HL-60 (cell line): ENCODE results near the gene NCEH1.
A peak's percentile ranks its signal among the peaks of the same experiment; 100 is the strongest.
"Not testable (repeated sequence)": the region's sequence is repeated elsewhere in the genome, so short reads cannot be mapped to it uniquely, and the experiment has no call there.

Experiments
- DNase-seq, 2 experiments: peaks; one replicate each; pipeline ENCODE4 v3.0.0-alpha.2; 2010 to 2020; ENCODE audit warnings: low read depth in 1 of 2, low spot score in 1 of 2
- H3K27ac ChIP-seq: fragments of 250-450 bp; sonication (Bioruptor Pico); replicated peaks from 2 replicates; pipeline ENCODE4 v1.5.1; 2020; ENCODE audit warnings: mild to moderate bottlenecking, moderate library complexity
- H3K27me3 ChIP-seq: fragments of 250-450 bp; sonication (Bioruptor Pico); 2 replicates; pipeline ENCODE4 v1.5.1; 2021; ENCODE audit warnings: mild to moderate bottlenecking, moderate library complexity; ENCODE audit not compliant: insufficient read depth, poor library complexity, severe bottlenecking
- H3K4me3 ChIP-seq: replicated peaks from 2 replicates; pipeline ENCODE4 v1.5.1; 2011; ENCODE audit warnings: mild to moderate bottlenecking, control low read depth, low read length; ENCODE audit not compliant: insufficient read depth
- GABPA ChIP-seq: IDR thresholded peaks from 2 replicates; pipeline ENCODE4 v1.6.1; 2012; ENCODE audit warnings: low read depth
- POLR2AphosphoS5 ChIP-seq: IDR thresholded peaks from 2 replicates; pipeline ENCODE4 v1.6.1; 2012; ENCODE audit warnings: low read depth
- SPI1 ChIP-seq: IDR thresholded peaks from 2 replicates; pipeline ENCODE4 v1.6.1; 2012; ENCODE audit warnings: low read depth, mild to moderate bottlenecking, borderline replicate concordance
- TF ChIP-seq, protein P1 (sequence below): IDR thresholded peaks from one replicate; pipeline ENCODE4 v1.5.1; 2011; ENCODE audit warnings: low read length, control low read depth, inconsistent platforms; ENCODE audit not compliant: insufficient read depth
- TF ChIP-seq, protein P2 (sequence below): IDR thresholded peaks from 2 replicates; pipeline ENCODE4 v1.6.1; 2012; ENCODE audit warnings: low read depth; ENCODE audit not compliant: insufficient replicate concordance

NCEH1 gene

DNA sequence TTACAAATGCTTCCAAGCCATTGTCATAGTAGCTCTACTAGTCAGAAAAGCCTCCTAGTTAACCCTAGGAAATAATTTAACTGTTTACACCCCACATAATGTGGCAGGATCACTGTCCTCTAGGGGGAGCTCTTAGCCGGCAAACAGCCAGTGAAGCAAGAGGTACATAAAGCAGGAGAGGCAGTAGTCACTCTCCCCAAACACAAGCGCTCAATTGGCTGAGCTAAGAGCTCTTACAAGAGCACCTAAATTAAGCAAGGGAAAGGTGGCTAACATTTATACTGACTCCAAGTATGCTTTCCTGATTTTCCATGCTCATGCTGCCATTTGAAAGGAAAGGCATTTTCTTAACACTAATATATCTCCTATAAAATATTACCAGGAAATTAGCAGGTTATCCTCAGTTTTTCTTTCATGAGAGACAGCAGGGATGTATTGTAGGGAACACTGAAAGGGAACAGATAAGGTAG is 37.6 kb downstream of the NCEH1 start:
- H3K27me3 ChIP-seq = no peaks in the 10 kb centered on the region
- no peak overlapping the region for H3K4me3 ChIP-seq
- H3K27ac ChIP-seq = no peak overlapping the region
- peak in 1 of 2 experiments; percentile 88 for DNase-seq
- TF ChIP-seq, protein P1, sequence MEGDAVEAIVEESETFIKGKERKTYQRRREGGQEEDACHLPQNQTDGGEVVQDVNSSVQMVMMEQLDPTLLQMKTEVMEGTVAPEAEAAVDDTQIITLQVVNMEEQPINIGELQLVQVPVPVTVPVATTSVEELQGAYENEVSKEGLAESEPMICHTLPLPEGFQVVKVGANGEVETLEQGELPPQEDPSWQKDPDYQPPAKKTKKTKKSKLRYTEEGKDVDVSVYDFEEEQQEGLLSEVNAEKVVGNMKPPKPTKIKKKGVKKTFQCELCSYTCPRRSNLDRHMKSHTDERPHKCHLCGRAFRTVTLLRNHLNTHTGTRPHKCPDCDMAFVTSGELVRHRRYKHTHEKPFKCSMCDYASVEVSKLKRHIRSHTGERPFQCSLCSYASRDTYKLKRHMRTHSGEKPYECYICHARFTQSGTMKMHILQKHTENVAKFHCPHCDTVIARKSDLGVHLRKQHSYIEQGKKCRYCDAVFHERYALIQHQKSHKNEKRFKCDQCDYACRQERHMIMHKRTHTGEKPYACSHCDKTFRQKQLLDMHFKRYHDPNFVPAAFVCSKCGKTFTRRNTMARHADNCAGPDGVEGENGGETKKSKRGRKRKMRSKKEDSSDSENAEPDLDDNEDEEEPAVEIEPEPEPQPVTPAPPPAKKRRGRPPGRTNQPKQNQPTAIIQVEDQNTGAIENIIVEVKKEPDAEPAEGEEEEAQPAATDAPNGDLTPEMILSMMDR = peak; percentile 73
- TF ChIP-seq SPI1 = no peak

DNA sequence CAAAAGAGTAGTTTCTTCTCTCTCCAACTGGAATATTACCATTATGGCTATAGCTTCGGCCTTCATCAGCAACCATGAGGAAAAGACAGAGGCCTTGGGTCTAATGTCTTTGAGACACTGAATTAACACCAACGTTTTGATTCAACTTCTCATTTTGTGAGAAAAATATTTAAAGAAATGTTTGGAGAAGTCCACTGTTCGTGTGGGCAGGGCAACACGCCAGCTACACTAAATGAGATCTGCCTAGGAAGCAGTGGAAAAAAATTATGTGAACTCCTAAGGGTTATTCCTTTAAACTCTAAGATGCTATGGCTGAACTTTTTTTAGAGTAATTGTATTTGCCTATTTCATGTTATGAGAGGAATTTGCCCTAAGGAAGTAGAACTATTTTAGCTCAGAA is 41.8 kb downstream of the NCEH1 start:
- H3K27ac ChIP-seq = no peak overlapping the region
- TF ChIP-seq GABPA = no peak
- TF ChIP-seq POLR2AphosphoS5 = no peak
- TF ChIP-seq SPI1 = no peak
- TF ChIP-seq, protein P1 = no peak
- TF ChIP-seq, protein P2, sequence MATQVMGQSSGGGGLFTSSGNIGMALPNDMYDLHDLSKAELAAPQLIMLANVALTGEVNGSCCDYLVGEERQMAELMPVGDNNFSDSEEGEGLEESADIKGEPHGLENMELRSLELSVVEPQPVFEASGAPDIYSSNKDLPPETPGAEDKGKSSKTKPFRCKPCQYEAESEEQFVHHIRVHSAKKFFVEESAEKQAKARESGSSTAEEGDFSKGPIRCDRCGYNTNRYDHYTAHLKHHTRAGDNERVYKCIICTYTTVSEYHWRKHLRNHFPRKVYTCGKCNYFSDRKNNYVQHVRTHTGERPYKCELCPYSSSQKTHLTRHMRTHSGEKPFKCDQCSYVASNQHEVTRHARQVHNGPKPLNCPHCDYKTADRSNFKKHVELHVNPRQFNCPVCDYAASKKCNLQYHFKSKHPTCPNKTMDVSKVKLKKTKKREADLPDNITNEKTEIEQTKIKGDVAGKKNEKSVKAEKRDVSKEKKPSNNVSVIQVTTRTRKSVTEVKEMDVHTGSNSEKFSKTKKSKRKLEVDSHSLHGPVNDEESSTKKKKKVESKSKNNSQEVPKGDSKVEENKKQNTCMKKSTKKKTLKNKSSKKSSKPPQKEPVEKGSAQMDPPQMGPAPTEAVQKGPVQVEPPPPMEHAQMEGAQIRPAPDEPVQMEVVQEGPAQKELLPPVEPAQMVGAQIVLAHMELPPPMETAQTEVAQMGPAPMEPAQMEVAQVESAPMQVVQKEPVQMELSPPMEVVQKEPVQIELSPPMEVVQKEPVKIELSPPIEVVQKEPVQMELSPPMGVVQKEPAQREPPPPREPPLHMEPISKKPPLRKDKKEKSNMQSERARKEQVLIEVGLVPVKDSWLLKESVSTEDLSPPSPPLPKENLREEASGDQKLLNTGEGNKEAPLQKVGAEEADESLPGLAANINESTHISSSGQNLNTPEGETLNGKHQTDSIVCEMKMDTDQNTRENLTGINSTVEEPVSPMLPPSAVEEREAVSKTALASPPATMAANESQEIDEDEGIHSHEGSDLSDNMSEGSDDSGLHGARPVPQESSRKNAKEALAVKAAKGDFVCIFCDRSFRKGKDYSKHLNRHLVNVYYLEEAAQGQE = no peak
- no peaks in the 10 kb centered on the region for H3K27me3 ChIP-seq
- H3K4me3 ChIP-seq = no peak overlapping the region
- DNase-seq = no peak

DNA sequence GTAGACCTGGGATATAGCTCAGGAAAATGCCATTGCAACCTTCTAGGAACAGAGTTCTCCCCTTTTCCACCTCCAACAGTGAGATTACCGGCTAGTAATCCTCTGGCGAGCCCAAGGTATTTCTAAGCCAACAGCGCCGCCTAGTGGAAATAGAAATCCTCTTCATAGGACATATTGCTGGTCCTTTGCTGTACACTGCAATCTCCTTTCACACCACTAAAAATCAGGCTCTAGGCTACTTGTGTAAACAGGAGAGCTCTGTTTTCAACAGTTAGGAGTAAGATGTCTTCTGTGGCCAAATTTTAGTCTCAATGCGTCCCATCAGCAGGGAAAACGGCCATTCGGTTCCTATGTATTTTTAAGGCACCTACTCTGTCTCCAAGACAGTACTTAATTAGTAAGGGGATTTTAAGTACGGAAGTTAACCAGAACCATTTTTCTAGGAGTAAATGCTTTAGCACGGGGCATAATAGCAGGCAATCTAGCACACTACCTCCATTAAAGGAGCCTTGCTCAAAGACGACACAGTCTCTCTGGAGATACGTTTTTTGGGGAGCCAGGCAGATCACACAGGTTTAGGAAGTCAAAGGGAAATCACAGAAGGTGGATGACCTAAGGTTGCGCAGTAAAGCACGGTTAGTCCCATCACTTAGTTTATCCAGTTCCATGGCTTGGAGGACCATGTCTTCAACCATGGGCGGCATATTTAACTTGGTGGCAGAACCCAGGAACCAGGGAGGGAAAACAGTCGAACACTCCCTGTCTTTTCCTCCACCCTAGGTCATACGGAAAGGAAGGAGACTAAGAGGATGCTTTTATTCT is 43.8 kb downstream of the NCEH1 start:
- Histone ChIP-seq H3K27me3 (no peaks in the 10 kb centered on the region), H3K4me3 (no peak overlapping the region), H3K27ac (no peak overlapping the region)
- DNase-seq = peak; percentile 56 to 85
- TF ChIP-seq SPI1 = no peak
- TF ChIP-seq, protein P1 = peak; percentile 90

DNA sequence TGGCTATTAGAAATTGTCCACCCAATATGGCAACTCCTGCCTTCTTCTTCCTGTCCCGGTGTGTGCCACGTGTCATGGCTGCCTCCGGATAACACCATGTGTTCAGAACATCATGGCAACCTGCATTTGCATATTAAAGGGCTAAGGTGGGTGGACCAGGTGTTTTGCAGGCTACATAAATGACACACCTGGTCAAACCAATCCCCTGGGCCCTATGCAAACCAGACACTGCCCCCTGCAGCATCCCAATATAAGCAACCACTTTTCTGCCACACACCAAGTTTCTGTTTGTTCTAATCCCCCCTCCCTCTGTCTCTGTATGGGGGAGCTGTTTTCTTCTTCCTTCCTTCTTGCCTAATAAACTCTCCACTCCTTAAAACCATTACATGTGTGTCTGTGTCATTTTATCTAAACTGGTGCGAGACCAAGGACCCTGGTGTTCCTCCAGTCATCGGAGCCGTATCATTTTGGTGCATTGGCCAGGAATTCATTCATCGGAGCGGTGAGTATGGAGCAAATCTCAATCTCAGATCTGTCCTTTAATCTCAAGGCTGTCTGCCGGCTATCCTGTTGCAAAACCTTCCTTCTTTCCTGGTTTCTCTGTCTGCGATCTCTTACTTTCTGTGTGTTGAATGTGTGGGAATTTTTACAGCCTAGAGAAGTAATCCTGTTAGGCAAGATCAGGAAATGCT is 44.5 kb downstream of the NCEH1 start:
- Histone ChIP-seq H3K4me3 (no peak overlapping the region), H3K27me3 (no peaks in the 10 kb centered on the region), H3K27ac (no peak overlapping the region)
- TF ChIP-seq GABPA (no peak), SPI1 (no peak), POLR2AphosphoS5 (no peak)
- TF ChIP-seq, protein P1 = no peak
- TF ChIP-seq, protein P2 = no peak
- no peak for DNase-seq

DNA sequence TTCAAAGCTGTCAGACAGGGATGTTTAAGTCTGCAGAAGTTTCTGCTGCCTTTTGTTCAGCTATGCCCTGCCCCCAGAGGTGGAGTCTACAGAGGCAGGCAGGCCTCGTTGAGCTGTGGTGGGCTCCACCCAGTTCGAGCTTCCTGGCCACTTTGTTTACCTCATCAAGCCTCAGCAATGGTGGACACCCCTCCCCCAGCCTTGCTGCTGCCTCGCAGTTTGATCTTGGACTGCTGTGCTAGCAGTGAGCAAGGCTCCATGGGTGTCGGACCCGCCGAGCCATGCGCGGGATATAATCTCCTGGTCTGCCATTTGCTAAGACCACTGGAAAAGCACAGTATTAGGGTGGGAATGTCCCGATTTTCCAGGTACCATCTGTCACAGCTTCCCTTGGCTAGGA is 45.4 kb downstream of the NCEH1 start:
- not testable (repeated sequence) for H3K27me3 ChIP-seq, H3K4me3 ChIP-seq, DNase-seq, H3K27ac ChIP-seq

DNA sequence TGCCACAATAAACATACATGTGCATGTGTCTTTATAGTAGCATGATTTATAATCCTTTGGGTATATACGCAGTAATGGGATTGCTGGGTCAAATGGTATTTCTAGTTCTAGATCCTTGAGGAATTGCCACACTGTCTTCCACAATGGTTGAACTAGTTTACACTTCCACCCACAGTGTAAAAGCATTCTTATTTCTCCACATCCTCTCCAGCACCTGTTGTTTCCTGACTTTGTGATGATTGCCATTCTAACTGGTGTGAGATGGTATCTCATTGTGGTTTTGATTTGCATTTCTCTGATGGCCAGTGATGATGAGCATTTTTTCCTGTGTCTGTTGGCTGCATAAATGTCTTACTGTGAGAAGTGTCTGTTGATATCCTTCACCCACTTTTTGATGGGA is 50.4 kb downstream of the NCEH1 start:
- H3K27me3 ChIP-seq, H3K27ac ChIP-seq, DNase-seq, H3K4me3 ChIP-seq: not testable (repeated sequence)
